Measurements from ENCODE around the gene TBC1D2B. TPM values are rescaled to one million over a fixed set of nuclear protein-coding genes. Genes with fewer than 3 reads are reported as not detected.
"Not testable (repeated sequence)": the region's sequence is repeated elsewhere in the genome, so short reads cannot be mapped to it uniquely, and the experiment has no call there.

Gene TBC1D2B
- total RNA-seq, 2 donors from 2014 or later: 35.9 to 49.1 TPM

DNA sequence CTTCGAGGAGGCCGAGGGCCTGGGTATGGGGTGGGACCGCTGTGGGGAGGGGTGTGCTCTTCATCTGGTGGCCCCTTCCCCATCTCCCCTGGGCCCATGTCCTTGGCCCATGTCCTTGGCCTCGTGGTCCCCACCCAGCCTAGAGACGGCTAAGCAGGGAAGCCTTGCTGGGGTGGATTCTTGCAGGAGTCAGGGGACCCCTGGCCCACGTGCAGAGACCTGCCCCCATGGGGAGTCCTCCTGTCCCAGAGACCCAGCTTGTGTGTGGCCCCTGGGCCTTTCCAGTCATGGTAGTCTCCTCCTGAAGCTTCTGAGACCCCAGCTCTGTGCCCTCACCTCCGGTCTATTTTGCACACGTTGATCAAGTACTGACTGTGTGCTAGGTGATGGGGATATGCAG is 97.4 kb downstream of the TBC1D2B start:
- intact Hi-C loops (cut with DNase I): no loop called here
- no peak for DNase-seq

DNA sequence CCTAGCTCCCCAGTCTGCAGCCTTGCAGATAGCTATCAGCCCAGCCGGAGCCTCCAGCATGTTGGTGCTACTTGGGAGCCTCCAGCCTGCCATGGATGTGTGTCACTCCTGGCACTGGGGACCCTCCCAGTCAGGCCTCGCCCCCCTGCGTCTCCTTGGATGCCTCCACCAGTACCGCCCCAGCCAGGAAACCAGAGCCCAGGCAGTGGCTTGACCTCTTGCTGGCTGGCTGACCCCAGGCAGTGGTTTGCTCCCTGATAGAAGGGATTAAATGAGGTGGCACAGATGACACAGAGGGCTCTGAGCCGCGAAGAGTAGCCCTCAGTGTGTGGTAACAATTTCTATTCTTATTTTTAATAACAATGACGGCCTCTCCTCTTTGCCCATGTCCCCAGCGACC is 98.4 kb downstream of the TBC1D2B start:
- H3K27me3 ChIP-seq; intact Hi-C loops (cut with DNase I); H3K4me1 ChIP-seq; H3K9me3 ChIP-seq; H3K9ac ChIP-seq (ENCODE audit: low read depth in 2 of 2, low read length in 2 of 2); H3K36me3 ChIP-seq; H3K4me3 ChIP-seq; H3K27ac ChIP-seq: not testable (repeated sequence)
- peak; percentile 15 for DNase-seq

More for the DNA sequence above, 97.4 kb downstream of the TBC1D2B start:
- TF ChIP-seq, protein P1, sequence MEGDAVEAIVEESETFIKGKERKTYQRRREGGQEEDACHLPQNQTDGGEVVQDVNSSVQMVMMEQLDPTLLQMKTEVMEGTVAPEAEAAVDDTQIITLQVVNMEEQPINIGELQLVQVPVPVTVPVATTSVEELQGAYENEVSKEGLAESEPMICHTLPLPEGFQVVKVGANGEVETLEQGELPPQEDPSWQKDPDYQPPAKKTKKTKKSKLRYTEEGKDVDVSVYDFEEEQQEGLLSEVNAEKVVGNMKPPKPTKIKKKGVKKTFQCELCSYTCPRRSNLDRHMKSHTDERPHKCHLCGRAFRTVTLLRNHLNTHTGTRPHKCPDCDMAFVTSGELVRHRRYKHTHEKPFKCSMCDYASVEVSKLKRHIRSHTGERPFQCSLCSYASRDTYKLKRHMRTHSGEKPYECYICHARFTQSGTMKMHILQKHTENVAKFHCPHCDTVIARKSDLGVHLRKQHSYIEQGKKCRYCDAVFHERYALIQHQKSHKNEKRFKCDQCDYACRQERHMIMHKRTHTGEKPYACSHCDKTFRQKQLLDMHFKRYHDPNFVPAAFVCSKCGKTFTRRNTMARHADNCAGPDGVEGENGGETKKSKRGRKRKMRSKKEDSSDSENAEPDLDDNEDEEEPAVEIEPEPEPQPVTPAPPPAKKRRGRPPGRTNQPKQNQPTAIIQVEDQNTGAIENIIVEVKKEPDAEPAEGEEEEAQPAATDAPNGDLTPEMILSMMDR (IDR thresholded peaks at IDR 0.05): no peak
- Histone ChIP-seq H3K27me3 (no peaks in the 10 kb centered on the region), H3K4me1 (no peaks in the 10 kb centered on the region), H3K4me3 (no peak overlapping the region), H3K27ac (no peak overlapping the region), H3K9ac (ENCODE audit: low read depth in 2 of 2, low read length in 2 of 2) (no peak overlapping the region), H3K9me3 (no peaks in the 10 kb centered on the region), H3K36me3 (no peaks in the 10 kb centered on the region)

GRCh38 chr15:77978759-77979145 is 98.8 kb downstream of the TBC1D2B start:
- H3K27me3 ChIP-seq; intact Hi-C loops (cut with DNase I); DNase-seq; H3K4me1 ChIP-seq; H3K9ac ChIP-seq (ENCODE audit: low read depth in 2 of 2, low read length in 2 of 2); H3K9me3 ChIP-seq; H3K4me3 ChIP-seq; H3K36me3 ChIP-seq; H3K27ac ChIP-seq: not testable (repeated sequence)

- DNase-seq; H3K4me3 ChIP-seq; H3K9me3 ChIP-seq; H3K27ac ChIP-seq; intact Hi-C loops (cut with DNase I); H3K36me3 ChIP-seq; H3K4me1 ChIP-seq; H3K27me3 ChIP-seq; H3K9ac ChIP-seq (ENCODE audit: low read depth in 2 of 2, low read length in 2 of 2): not testable (repeated sequence)
These were observed 99.4 kb downstream of the TBC1D2B start for GRCh38 chr15:77977903-77978758.

DNA sequence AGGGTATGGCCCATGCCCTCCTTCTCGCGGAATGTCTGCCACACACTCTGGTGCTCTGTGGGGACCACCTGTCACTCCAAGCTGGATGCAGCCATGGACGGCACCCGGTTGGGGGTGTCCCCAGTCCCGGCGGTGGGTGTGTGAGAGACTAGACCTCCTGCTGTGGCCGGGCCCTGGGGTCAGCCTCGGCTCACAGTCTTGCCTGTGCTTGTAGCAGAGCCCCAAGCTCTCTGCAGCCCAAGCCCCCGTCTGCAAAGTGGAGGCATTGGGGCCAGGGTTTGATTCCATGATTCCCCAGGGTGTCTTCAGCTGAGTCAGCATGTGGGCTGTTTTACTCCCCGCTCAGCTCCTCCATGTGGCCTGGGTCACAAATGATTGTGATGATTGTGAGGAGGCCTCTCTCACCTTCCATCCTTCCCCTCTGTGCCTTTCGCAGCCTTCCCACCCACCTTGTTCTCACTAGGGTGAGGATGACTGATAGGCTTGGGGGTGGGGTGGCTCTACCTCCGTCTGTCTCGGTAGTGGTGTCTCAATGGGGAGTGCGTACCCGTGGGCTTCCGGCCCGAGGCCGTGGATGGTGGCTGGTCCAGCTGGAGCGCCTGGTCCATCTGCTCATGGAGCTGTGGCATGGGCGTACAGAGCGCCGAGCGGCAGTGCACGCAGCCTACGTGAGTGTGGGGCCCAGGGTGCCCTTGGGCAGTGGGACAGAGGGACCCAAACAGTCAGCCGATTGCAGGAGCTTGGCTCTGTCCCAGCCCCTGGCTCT is 100.6 kb downstream of the TBC1D2B start:
- H3K4me3 ChIP-seq; H3K4me1 ChIP-seq; intact Hi-C loops (cut with DNase I); H3K9me3 ChIP-seq; H3K9ac ChIP-seq (ENCODE audit: low read depth in 2 of 2, low read length in 2 of 2); H3K27ac ChIP-seq; H3K36me3 ChIP-seq; H3K27me3 ChIP-seq: not testable (repeated sequence)
- peak; percentile 16 for DNase-seq

- H3K4me3 ChIP-seq; intact Hi-C loops (cut with DNase I); H3K9ac ChIP-seq (ENCODE audit: low read depth in 2 of 2, low read length in 2 of 2); H3K36me3 ChIP-seq; H3K4me1 ChIP-seq; H3K9me3 ChIP-seq; H3K27ac ChIP-seq; H3K27me3 ChIP-seq: not testable (repeated sequence)
- DNase-seq: peak; percentile 11
These were observed 101.4 kb downstream of the TBC1D2B start for GRCh38 chr15:77976095-77976450.

DNA sequence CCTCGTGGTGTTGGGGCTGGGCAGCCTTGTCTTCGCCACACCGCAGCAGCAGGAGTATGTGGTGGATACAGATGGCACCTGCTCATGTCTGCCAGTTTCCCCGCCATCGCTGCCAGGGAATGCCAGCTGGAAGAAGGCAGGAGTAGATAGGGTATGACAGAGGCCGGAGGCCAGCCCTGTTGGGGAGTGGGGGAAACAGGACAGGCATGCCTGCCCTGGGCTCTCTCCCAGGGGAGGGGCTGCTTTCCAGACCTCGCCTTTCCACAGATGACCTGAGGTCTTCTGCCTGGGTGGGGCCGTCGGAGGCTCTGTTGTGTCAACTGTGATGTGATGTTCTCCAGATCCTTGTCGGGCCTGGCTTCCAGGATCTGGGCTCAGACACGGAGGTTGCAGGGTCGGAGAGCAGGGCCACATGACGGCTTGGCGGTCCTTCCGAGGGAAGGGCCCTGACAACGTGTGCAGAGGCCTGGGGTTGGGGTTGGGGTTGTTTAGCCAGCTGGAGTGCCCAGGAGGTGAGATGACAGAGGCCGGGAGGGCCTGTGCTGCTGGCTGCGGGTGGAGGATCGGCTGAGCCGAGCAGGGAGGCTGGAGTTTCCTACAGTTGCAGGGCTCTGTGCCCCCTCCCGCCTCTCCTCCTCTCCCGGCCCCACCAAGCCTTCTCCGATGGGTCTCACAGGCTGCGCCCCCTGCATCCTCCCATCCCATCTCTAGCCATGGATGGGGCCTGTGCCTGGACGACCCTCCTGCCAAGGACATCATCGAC is 102.0 kb downstream of the TBC1D2B start:
- H3K4me1 ChIP-seq: no peaks in the 10 kb centered on the region
- H3K27me3 ChIP-seq: no peaks in the 10 kb centered on the region
- H3K9ac ChIP-seq (ENCODE audit: low read depth in 2 of 2, low read length in 2 of 2): no peak overlapping the region
- no peaks in the 10 kb centered on the region for H3K36me3 ChIP-seq
- no peak overlapping the region for H3K4me3 ChIP-seq
- no peak overlapping the region for H3K27ac ChIP-seq
- TF ChIP-seq, protein P1 (IDR thresholded peaks at IDR 0.05): no peak
- no peaks in the 10 kb centered on the region for H3K9me3 ChIP-seq
- DNase-seq: peak; percentile 25
- intact Hi-C loops (cut with DNase I): no loop called here
